IgD-negative memory B cell (primary cell): ENCODE data around the gene P2RX3. TPM values are rescaled to one million over a fixed set of nuclear protein-coding genes. Genes with fewer than 3 reads are reported as not detected.
"Not testable (repeated sequence)": the region's sequence is repeated elsewhere in the genome, so short reads cannot be mapped to it uniquely, and the experiment has no call there.

Experiments
- H3K27ac Mint-ChIP-seq, 3 donors: one replicate each; pipeline ENCODE4 v1.8.0; 2020 to 2022; ENCODE audit warnings: mild to moderate bottlenecking in 3 of 3, mixed read lengths in 3 of 3, moderate library complexity in 1 of 3
- H3K27me3 Mint-ChIP-seq: one replicate; pipeline ENCODE4 v1.8.0; 2021; ENCODE audit warnings: mixed read lengths
- H3K36me3 Mint-ChIP-seq: one replicate; pipeline ENCODE4 v1.8.0; 2020; ENCODE audit warnings: mild to moderate bottlenecking, mixed read lengths
- H3K4me1 Mint-ChIP-seq, 3 donors: one replicate each; pipeline ENCODE4 v1.8.0; 2020 to 2022; ENCODE audit warnings: mixed read lengths in 3 of 3, mild to moderate bottlenecking in 1 of 3
- H3K4me3 Mint-ChIP-seq, 4 donors: one replicate each; pipeline ENCODE4 v1.8.0; 2020 to 2022; ENCODE audit warnings: mild to moderate bottlenecking in 4 of 4, mixed read lengths in 4 of 4, moderate library complexity in 3 of 4
- H3K9me3 Mint-ChIP-seq, 3 donors: one replicate each; pipeline ENCODE4 v1.8.0; 2020 to 2021; ENCODE audit warnings: mixed read lengths in 3 of 3, mild to moderate bottlenecking in 1 of 3
- polyA plus RNA-seq: library from polyadenylated mRNA; unstranded; fragments of 300-500 nt; fragmentation: Illumina TruSeq; gene quantifications from one replicate; pipeline ENCODE4 v1.2.3, GENCODE V29; 2021

P2RX3 gene
- polyA plus RNA-seq, 1 donor from 2014 or later = not detected

GRCh38 chr11:57395905-57396623 is 57.9 kb downstream of the P2RX3 start:
- H3K9me3 Mint-ChIP-seq = no peaks in the 10 kb centered on the region
- no peaks in the 10 kb centered on the region for H3K27me3 Mint-ChIP-seq
- no peaks in the 10 kb centered on the region for H3K4me1 Mint-ChIP-seq

GRCh38 chr11:57396744-57397143 is 58.6 kb downstream of the P2RX3 start:
- no peaks in the 10 kb centered on the region for H3K9me3 Mint-ChIP-seq
- no peak overlapping the region for H3K27ac Mint-ChIP-seq
- H3K27me3 Mint-ChIP-seq = no peaks in the 10 kb centered on the region
- no peak overlapping the region for H3K4me3 Mint-ChIP-seq
- H3K4me1 Mint-ChIP-seq = no peaks in the 10 kb centered on the region
- H3K36me3 Mint-ChIP-seq = no peaks in the 10 kb centered on the region

More at GRCh38 chr11:57395905-57396623, 57.9 kb downstream of the P2RX3 start:
- Mint-ChIP-seq H3K36me3 (no peaks in the 10 kb centered on the region), H3K27ac (no peak overlapping the region), H3K4me3 (no peak overlapping the region)

GRCh38 chr11:57397394-57397990 is 59.3 kb downstream of the P2RX3 start:
- H3K9me3 Mint-ChIP-seq = no peaks in the 10 kb centered on the region
- H3K4me1 Mint-ChIP-seq = no peaks in the 10 kb centered on the region
- H3K36me3 Mint-ChIP-seq = no peaks in the 10 kb centered on the region
- H3K27ac Mint-ChIP-seq = no peak overlapping the region
- H3K27me3 Mint-ChIP-seq = no peaks in the 10 kb centered on the region
- H3K4me3 Mint-ChIP-seq = no peak overlapping the region

- Mint-ChIP-seq H3K4me3 (no peak overlapping the region), H3K36me3 (no peaks in the 10 kb centered on the region), H3K9me3 (no peaks in the 10 kb centered on the region), H3K27me3 (no peaks in the 10 kb centered on the region), H3K4me1 (no peaks in the 10 kb centered on the region), H3K27ac (no peak overlapping the region)
Measured at GRCh38 chr11:57399221-57399620, 61.1 kb downstream of the P2RX3 start.

- Mint-ChIP-seq H3K4me1 (no peaks in the 10 kb centered on the region), H3K9me3 (no peaks in the 10 kb centered on the region), H3K36me3 (no peaks in the 10 kb centered on the region), H3K4me3 (no peak overlapping the region), H3K27me3 (no peaks in the 10 kb centered on the region), H3K27ac (no peak overlapping the region)
Measured at GRCh38 chr11:57399972-57400578, 61.9 kb downstream of the P2RX3 start.

- H3K27ac Mint-ChIP-seq = no peak overlapping the region
- H3K4me1 Mint-ChIP-seq = no peaks in the 10 kb centered on the region
Measured at GRCh38 chr11:57402188-57403002, 64.2 kb downstream of the P2RX3 start.

DNA sequence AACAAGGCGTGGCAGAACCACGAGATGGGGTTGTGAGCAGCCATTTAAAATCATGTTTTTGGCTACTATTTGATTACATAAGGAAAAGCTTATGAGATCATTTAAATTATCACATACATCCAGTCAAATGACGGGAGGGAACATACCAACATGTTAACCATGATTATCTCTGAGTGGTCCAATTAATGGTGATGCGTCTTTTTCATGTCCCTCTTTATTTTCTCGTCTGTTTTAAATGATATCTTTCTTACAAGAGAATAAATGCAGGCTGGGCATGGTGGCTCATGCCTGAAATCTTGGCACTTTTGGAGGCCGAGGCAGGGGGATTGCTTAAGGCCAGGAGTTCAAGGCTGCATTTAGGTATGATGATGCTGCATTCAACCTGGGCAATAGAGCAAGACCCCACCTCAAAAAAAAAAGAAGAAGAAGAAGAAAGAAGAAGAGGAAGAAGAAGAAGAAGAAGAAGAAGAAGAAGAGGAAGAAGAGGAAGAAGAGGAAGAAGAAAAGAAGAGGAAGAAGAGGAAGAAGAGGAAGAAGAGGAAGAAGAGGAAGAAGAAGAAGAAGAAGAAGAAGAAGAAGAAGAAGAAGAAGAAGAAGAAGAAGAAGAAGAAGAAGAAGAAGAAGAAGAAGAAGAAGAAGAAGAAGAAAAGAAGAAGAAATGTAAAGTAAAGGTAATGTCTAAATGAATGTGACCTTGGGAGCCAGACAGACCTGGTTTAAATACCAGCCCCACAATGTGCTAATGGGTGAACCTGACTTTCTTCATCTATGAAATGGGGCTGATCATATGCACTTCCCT is 65.0 kb downstream of the P2RX3 start:
- not testable (repeated sequence) for H3K4me1 Mint-ChIP-seq, H3K27me3 Mint-ChIP-seq, H3K4me3 Mint-ChIP-seq, H3K36me3 Mint-ChIP-seq, H3K9me3 Mint-ChIP-seq, H3K27ac Mint-ChIP-seq

More at GRCh38 chr11:57402188-57403002, 64.2 kb downstream of the P2RX3 start:
- Mint-ChIP-seq H3K9me3 (no peaks in the 10 kb centered on the region), H3K4me3 (no peak overlapping the region), H3K36me3 (peaks cover 3% of the 10 kb centered on the region), H3K27me3 (no peaks in the 10 kb centered on the region)

DNA sequence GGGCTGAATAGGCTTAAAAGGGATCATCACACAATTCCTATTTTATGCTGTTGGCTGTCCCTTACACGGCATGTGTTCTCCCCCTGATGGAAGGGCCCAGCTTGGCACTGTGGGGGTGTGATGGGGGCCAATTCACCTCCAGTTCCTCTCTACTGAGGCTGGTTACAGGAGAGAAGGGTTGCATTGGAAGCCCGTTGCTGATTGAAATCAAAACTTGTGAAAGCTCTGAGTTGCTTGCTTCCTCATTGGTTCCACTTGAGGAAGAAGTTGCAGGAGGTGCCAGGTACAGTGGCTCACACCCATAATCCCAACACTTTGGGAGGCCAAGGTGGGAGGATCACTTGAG is 65.6 kb downstream of the P2RX3 start:
- Mint-ChIP-seq H3K4me1 (no peaks in the 10 kb centered on the region), H3K9me3 (no peaks in the 10 kb centered on the region), H3K27me3 (no peaks in the 10 kb centered on the region), H3K27ac (no peak overlapping the region), H3K4me3 (no peak overlapping the region), H3K36me3 (peaks cover 7% of the 10 kb centered on the region)

DNA sequence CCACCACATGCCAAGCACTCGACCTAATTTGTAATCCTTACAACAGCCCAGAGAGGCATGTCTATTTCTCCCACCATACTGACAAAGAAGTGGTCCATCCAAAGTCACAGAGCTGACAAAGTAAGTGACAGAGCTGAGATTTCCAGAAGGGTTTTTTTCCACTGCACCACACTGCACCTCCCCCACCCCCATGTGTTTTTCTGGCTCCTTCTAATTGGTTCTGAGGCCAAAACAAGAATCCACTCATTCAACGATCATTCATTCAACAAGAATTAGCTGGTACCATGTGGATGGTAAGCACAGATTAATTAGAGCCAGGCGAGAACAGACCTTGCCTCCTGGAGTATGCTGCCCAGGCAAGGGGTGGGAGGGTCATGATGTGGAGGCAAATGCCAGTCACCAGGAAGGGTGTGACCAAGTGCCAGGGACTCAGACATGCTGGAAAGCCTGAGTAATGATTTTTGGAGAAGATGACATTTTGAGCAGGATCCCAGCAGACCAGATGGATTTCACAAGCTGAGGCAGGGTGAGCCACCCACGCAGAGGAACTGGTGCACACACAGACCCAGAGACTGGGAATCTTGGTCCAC is 67.2 kb downstream of the P2RX3 start:
- Mint-ChIP-seq H3K9me3 (peaks cover 0 to 1% (median 0%) of the 10 kb centered on the region in 3 donors), H3K36me3 (peaks cover 10% of the 10 kb centered on the region), H3K27me3 (no peaks in the 10 kb centered on the region), H3K4me1 (no peaks in the 10 kb centered on the region), H3K4me3 (no peak overlapping the region), H3K27ac (no peak overlapping the region)

DNA sequence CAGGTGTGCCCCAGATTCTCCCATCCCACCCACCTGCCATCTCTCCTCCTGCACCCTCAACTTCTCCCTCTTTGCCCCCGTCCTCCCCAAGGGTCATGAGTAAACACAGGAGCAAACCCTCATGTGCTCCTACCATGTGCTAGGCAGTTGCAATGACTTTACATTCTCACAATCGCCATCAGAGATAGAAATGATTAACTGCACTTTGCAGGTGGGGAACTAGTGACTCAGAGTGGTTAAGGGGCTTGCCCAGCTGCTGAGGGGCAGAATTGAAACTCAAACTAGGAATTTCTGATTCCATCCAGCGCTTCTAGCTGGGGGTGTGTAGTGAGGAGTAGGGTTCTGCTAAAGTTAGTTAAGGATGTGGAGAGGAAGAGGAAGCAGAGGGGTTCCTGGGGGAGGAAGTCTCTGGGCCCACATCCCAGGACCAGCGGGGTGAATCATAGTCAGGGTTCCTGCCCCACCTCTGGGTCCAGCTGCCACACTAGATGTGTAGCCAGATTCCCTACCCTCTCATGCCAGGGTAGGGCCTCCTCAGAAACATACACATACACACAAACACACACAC is 68.3 kb downstream of the P2RX3 start:
- peaks cover 10% of the 10 kb centered on the region for H3K36me3 Mint-ChIP-seq
- H3K4me1 Mint-ChIP-seq = no peaks in the 10 kb centered on the region
- no peaks in the 10 kb centered on the region for H3K27me3 Mint-ChIP-seq
- no peak overlapping the region for H3K4me3 Mint-ChIP-seq
- peaks cover 0 to 1% (median 0%) of the 10 kb centered on the region in 3 donors for H3K9me3 Mint-ChIP-seq
- H3K27ac Mint-ChIP-seq = no peak overlapping the region

- peaks cover 12% of the 10 kb centered on the region for H3K36me3 Mint-ChIP-seq
- no peaks in the 10 kb centered on the region for H3K4me1 Mint-ChIP-seq
- H3K27me3 Mint-ChIP-seq = no peaks in the 10 kb centered on the region
- no peak overlapping the region for H3K27ac Mint-ChIP-seq
- H3K4me3 Mint-ChIP-seq = no peak overlapping the region
- H3K9me3 Mint-ChIP-seq = peaks cover 0 to 1% (median 0%) of the 10 kb centered on the region in 3 donors
Measured at GRCh38 chr11:57407010-57407920, 69.1 kb downstream of the P2RX3 start.

DNA sequence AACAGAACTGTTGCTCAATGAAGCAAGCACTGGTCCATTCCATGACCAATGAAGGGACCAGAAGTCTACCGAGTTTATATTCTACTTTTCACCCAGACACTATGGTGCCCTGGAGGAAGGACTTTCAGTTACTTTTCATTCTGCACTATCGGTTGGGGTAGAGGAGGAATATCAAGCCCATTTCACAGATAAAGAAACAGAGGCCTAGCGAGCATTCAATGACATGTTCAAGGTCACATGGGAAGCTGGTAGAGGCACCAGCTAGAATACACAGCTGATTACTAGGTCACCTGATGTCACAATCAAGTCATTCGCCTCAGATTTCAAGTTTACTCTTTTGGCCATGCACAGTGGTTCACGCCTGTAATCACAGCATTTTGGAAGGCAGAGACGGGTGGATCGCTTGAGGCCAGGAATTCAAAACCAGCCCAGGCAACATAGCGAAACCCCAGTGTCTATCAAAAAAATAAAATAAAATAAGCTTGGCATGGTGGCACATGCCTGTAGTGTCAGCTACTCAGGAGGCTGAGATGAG is 69.9 kb downstream of the P2RX3 start:
- Mint-ChIP-seq H3K9me3 (peaks cover 0 to 1% (median 0%) of the 10 kb centered on the region in 3 donors), H3K4me3 (no peak overlapping the region), H3K36me3 (peaks cover 12% of the 10 kb centered on the region)

GRCh38 chr11:57408771-57409170 is 70.6 kb downstream of the P2RX3 start:
- H3K9me3 Mint-ChIP-seq = peaks cover 0 to 1% (median 0%) of the 10 kb centered on the region in 3 donors
- H3K27ac Mint-ChIP-seq = no peak overlapping the region
- H3K36me3 Mint-ChIP-seq = peaks cover 15% of the 10 kb centered on the region

More for the DNA sequence above, 69.9 kb downstream of the P2RX3 start:
- no peak overlapping the region for H3K27ac Mint-ChIP-seq
- no peaks in the 10 kb centered on the region for H3K27me3 Mint-ChIP-seq
- H3K4me1 Mint-ChIP-seq = no peaks in the 10 kb centered on the region

More at GRCh38 chr11:57408771-57409170, 70.6 kb downstream of the P2RX3 start:
- H3K27me3 Mint-ChIP-seq = no peaks in the 10 kb centered on the region
- no peaks in the 10 kb centered on the region for H3K4me1 Mint-ChIP-seq
- H3K4me3 Mint-ChIP-seq = no peak overlapping the region
